Breast epithelium (tissue), 3 donors: ENCODE measurements around the gene ALG3.

Source experiments
- CTCF ChIP-seq, 3 donors: fragments of 450-650 bp; IDR thresholded peaks; one replicate each; pipeline ENCODE4 v1.5.1; 2016 to 2017; ENCODE audit warnings: antibody characterized with exemption in 3 of 3, mild to moderate bottlenecking in 3 of 3, moderate library complexity in 3 of 3
- POLR2A ChIP-seq: fragments of 450-650 bp; IDR thresholded peaks from one replicate; pipeline ENCODE4 v1.6.1; 2016; ENCODE audit warnings: antibody characterized with exemption, mild to moderate bottlenecking, moderate library complexity
- POLR2AphosphoS5 ChIP-seq, 3 donors: sonication (generic); formaldehyde crosslinking; IDR thresholded peaks; one replicate each; pipeline ENCODE4 v1.6.1; 2017; ENCODE audit warnings: antibody characterized with exemption in 3 of 3

- TF ChIP-seq CTCF (IDR thresholded peaks at IDR 0.05) = no peak
- no peak for TF ChIP-seq POLR2A
- no peak for TF ChIP-seq POLR2AphosphoS5 (IDR thresholded peaks at IDR 0.05)
Observed at GRCh38 chr3:184218814-184219213, 29.9 kb downstream of the ALG3 start.
